Measurements from ENCODE around the gene TMED6. TPM values are rescaled to one million over a fixed set of nuclear protein-coding genes. Genes with fewer than 3 reads are reported as not detected.

TMED6 gene
- total and polyA plus RNA-seq, 2 of the 8 experiments (the other 6 are each of a cell fraction or from before 2014, with no cell fraction given): not detected

DNA sequence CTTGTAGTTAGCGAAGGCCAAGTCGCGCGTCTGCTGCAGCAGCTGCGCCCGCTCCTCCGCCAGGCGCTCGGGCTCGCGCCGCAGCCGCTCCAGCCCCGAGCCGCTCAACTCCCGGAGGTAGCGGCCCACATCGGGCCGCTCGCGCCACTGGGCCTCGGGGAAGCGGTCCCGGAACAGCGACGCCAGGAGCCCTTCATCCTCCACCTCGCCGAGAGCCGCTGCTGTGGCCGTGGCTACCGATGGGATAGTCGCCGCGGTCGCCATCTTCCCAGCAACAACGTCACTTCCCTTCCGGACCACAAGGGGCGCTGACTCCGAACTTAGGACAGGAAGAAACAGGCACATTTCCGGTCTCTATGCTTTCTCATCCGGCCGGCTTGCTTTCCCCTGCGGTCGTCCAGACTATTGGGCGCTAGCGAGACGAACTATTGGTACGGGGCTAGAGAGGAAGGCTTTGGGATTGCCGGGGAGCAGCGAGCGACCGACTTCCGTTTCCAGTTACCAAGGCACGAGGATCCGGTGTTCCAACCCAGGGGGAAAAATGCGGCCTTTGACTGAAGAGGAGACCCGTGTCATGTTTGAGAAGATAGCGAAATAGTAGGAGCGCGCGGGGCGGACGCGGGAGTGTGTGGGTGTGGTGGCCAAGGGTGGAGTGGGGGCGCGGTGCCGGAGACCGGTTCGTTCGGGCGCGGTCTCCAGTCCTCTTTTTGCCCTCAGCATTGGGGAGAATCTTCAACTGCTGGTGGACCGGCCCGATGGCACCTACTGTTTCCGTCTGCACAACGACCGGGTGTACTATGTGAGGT is 12.1 kb downstream of the TMED6 start, which contains the start of the genes COG8 and NIP7 (continued):
- no peak for TF ChIP-seq CHD7 (IDR thresholded peaks at IDR 0.05; ENCODE audit: insufficient replicate concordance, low read length)
- TF ChIP-seq CTCF (IDR thresholded peaks at IDR 0.05; ENCODE audit: control extremely low read depth in 1 of 3, insufficient read depth in 1 of 3, low read depth in 1 of 3, low read length in 3 of 3): peak; percentile 63 to 89 (median 79)
- TF ChIP-seq RAD21 (IDR thresholded peaks at IDR 0.05 in 1 of 2, conservative IDR thresholded peaks at IDR 0.05 in 1 of 2; ENCODE audit: low read depth in 2 of 2, low read length in 2 of 2): no peak
- peak; percentile 77 for TF ChIP-seq KDM5A (IDR thresholded peaks at IDR 0.05; ENCODE audit: low read length)
- peak; percentile 95 for TF ChIP-seq TAF1 (IDR thresholded peaks at IDR 0.05; ENCODE audit: low read depth, low read length)
- peak; percentile 76 for TF ChIP-seq TAF7 (optimal IDR thresholded peaks at IDR 0.05; ENCODE audit: borderline replicate concordance, low read depth, low read length)
